Stomach (tissue), 4 donors: ENCODE results near the gene SLC25A26.

Source experiments
- CTCF ChIP-seq, 7 experiments: fragments of 450-650 bp in 4 of 7; fragments of 200-600 bp in 3 of 7; sonication (generic) in 3 of 7; IDR thresholded peaks; one replicate each; pipeline ENCODE4 v1.5.1; 2016 to 2019; ENCODE audit warnings: antibody characterized with exemption in 7 of 7, control low read depth in 2 of 7, mild to moderate bottlenecking in 1 of 7
- POLR2AphosphoS5 ChIP-seq, 3 donors: sonication (generic); formaldehyde crosslinking; IDR thresholded peaks; one replicate each; pipeline ENCODE4 v1.6.1; 2016; ENCODE audit warnings: antibody characterized with exemption in 3 of 3

GRCh38 chr3:66335671-66336070, 114.9 kb downstream of the SLC25A26 start:
- TF ChIP-seq POLR2AphosphoS5 (IDR thresholded peaks at IDR 0.05) (no peak), CTCF (IDR thresholded peaks at IDR 0.05) (no peak)
